A673 (cell line): ENCODE measurements around the gene RGS3.

ENCODE experiments used
- CTCF ChIP-seq: fragments of 300-800, 200-600 bp; sonication (generic); conservative IDR thresholded peaks from 2 replicates; pipeline ENCODE4 v1.5.1; 2017; ENCODE audit warnings: low read depth, mild to moderate bottlenecking, antibody characterized with exemption, low read length, moderate library complexity, mixed read lengths
- EZH2 ChIP-seq: fragments of 200-600 bp; sonication (generic); IDR thresholded peaks from 2 replicates; pipeline ENCODE4 v1.6.1; 2017; ENCODE audit warnings: borderline replicate concordance, low read depth, mild to moderate bottlenecking, mixed read lengths, antibody characterized with exemption, low read length; ENCODE audit not compliant: poor library complexity, severe bottlenecking

- no peak for TF ChIP-seq CTCF
- no peak for TF ChIP-seq EZH2
These were observed 7.3 kb upstream of the RGS3 start for GRCh38 chr9:113456235-113456634.
